ENCODE results near the gene TFF1.

TFF1 gene

DNA sequence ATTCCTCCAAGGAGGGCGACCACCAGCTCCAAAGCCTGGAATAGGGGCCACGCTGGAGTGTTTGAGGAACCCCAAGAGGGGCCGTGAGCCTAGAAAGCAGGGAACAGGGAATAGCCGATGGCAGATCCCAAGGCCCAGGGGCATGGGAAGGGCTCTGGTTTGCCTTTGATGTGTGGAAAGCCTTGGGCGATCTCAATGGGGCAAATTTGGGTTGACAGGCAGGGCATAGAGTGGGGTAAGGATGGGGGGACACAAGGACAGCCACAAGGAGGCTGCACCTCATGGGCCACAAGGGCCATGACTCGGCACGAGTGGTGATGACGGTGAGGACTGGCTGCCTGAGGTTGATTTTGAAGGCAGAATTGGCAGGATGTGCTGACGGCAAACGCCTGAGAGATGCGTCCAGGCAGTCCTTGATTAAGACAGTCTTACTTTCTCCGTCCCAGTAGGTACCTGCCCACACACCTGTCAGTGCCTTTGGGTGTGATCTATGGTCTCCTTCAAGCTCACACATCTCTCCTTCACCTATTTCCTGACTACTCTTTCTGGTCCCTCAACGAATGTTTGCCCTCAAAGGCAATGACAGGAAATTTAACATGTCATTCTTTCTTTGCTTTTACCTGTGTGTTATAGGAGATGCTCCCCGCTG lies 31.5 kb upstream of the TFF1 start:
- no peak for DNase-seq

DNA sequence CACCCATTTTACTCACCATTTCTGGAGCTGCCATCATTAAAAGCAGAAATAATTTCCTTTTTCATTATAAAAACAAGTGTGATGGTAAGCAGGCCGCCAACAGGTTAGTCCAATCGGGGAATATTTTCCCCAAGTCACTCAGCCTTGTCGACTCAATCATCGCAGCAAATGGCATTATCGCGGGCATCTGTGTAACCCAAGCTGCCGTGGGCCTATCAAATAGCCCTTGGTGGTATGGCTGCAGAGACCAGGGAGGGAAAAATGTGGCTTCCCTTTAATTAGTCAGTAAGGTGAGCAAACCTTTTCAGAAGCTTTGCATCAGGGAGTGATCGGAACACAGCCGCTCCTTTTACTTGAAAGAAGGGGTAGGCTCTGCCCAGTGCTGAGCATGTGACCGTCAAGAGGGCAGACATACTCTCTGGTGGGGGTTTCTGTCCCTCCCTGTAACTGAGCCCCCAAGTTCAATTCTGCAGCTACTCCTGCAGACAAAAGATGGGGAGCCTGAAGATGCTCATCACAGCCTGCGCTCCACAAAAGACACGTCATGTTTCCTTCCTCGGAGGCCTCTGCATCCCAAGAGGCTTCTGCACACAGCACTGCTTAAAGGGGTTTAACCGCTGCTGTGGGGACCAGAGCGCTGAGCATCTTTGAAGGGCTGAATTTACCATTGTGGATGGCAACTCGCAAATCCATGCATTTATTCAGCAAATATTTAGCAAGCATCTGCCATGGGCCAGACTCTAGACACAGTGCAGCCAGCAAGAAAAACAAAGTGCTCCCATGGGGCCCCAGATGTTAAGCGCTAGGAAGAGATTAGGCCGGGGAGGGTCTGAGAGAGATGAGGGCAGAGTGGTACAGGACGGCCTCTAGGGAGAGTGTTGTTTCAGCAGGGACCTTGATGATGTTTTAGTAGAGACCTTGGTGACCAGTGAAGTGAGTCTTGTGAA lies 30.7 kb upstream of the TFF1 start:
- DNase-seq, result no peak

DNA sequence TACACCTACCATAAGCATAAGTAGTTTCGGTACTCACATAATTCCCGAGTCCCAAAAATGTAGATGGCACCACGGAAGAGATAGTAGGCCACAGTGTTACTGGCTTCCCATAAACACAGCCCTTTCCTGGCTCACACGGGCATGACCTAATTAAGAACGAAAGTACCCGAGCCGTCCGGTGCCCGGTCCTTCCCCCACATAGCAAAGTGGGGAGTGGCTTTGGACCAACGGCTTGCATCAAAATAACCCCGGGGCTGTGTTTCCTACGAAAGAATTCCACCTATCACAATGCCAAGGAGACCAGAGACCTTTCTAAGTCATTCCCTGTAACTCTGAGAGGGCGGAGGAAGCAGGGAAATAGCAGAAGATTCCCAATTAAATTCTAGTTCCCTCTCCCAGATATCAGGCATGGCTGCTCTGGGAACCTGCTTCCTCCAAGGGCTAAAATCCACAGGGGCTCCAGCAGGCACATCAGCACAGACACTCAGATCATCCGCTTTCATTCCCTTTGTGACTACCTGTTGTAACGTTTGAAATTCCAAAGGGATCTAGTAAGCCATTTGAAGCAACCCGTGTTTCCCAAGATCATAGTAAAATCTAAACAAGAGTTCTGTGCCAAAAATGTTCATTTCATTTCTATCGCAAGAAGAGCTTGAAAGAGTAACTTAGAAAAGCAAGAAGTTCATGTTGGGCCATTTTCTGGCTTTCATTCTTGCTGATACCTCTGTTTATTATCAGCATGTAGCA lies 29.7 kb upstream of the TFF1 start, which contains the start of gene TMPRSS3:
TSS of gene TMPRSS3 (minus strand) at position 148 of the 747 bp plus-strand sequence. CDS start 635 bp downstream, outside the sequence.
- DNase-seq, result no peak

GRCh38 chr21:42395302-42395701 lies 29.0 kb upstream of the TFF1 start:
- DNase-seq, result no peak

DNA sequence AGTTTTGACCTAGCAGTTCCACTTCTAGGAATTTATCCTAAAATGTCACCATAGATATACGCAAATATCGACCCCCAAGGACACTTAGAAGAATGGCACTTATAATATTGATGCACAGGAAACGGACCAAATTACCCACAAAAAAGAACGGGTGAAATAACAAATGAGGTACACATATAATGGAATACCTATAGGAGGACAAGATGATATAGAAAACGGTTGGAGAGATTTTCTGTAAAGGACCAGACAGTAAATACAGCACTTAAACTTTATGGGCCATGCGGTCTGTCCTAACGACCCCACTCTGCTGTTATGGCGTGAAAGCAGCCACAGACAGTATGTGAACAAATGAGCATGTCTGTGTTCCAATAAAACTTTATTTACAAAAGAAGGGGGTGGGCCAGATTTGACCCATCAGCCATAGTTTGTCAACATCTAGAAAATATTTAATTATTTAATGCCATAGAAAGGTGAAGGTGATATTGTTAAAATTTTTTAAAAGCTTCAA lies 27.2 kb upstream of the TFF1 start:
- no peak for DNase-seq

DNA sequence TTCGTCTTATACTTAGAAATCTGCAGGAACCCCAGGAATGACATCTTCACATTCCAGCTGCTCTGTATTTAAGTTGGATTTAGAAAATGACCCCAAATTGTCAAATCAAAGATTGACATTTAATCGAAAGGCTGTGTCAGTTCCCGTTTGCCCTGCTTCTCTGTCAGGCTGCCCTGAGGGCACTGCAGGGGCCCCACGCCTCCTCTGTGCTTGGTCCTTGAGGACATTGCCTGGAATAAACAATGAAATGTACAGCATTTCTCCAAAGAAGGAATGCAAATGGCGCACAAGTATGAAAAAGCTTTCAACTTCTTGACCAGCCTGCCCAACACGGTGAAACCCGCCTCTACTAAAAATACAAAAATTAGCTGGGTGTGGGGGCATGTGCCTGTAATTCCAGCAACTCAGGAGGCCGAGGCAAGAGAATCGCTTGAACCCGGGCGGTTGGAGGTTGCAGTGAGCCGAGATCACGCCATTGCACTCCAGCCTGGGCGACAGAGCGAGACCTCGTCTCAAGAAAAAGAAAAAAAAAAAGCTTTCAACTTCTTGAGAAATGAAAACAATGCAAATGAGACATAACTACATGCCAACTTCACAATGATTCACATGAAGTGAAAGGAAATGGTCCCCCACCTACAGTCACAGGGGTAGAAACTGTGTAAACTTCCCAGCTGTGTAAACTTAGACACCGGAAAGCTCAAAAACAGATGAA lies 26.6 kb upstream of the TFF1 start:
- DNase-seq, result no peak

- no peak for DNase-seq
Measured at GRCh38 chr21:42391297-42391696, 25.0 kb upstream of the TFF1 start.

- no peak for DNase-seq
Measured at GRCh38 chr21:42390696-42391095, 24.4 kb upstream of the TFF1 start.

DNA sequence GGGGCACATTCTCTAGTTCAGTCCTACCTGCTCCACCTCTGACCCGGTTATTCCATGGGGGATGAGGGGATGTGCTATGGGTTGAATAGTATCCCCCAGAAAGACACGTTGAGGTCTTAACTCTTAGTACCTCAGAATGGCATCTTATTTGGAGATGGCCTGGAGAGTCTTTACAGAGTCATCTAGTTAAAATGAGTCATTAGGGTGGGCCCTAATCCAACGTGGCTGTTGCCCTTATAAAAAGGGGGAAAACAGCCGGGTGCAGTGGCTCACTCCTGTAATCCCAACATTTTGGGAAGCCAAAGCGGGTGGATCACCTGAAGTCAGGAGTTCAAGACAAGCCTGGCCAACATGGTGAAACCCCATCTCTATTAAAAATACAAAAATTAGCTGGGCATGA lies 23.9 kb upstream of the TFF1 start:
- no peak for DNase-seq

- DNase-seq, result no peak
Measured at GRCh38 chr21:42389449-42389835, 23.1 kb upstream of the TFF1 start.

DNA sequence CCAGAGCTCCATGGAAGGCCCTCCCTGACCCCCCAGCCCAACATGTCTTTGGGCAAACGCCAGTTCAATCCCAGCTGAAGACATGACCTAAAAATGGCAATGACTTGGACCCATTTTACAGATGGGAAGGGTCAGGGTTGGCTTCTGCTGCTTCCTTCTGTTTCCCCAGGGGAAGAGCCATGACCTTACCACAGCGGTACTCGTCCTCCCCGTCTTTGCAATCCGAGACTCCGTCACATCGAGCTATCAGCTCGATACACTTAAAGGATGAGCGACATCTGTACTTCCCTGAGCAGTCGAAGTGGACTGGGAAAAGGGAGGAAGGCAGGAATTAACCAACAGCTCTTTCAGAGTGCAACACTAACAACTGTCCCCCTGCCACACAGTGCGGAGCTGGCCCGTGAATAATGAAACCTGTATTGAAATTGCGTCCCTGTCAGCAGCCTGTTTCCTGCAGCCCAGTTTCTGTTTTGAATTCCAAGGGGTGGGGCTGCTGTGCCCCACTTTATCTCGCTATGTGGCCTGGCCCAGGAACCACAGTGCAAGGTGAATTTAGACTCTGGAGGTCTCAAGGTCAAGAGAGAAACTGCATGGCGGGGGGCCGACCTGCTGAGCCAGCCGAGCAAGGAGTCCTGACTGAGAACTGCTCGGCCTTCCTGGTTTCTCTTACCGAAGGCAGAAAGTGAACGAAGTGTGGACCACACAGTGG lies 22.6 kb upstream of the TFF1 start:
- no peak for DNase-seq

DNA sequence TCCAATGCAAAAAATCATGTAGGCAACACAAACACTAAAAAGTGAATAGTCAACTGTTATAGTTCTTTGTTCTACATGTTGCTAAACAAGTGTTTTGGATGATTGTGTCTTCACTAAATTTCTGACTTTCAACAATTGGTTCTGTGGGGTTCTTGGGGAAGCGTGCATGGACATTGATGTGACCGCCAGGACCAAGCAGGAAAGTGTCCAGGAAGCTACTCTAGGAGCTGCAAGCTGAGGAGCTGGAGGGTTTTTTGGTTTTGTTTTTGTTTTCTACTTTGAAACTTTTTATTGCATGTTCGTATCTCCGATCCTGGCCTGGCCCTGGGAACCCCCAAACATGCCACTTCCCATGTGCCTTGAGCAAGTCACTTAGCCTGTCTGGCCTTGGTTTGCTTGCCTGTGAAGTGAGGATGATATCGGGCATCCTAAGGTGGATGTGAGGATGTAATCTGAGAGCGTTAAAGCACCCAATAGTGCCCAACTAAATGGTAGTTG lies 21.6 kb upstream of the TFF1 start:
- no peak for DNase-seq

- DNase-seq, result no peak
Measured at GRCh38 chr21:42387164-42387563, 20.8 kb upstream of the TFF1 start.

- no peak for DNase-seq
Measured at GRCh38 chr21:42386034-42386591, 19.8 kb upstream of the TFF1 start.

DNA sequence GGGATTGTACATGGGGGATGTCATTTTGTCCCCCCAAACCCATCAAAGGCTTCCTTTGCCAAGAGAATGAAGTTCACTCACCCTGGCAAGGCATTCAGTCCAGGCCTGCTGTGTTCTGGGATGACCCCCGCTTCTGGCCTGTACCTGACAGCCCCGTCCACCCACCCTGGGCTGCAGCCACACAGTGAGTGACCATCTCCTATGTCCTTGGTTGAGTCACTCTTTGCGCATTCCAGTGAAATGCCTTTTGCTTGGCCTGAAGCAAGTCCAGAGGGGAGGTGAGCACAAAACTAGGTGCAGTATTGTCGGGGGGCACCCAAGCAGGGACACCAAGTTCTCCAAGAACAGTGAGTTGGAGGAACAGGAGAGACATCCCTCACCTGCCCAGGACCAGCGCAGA lies 19.3 kb upstream of the TFF1 start:
- no peak for DNase-seq

DNA sequence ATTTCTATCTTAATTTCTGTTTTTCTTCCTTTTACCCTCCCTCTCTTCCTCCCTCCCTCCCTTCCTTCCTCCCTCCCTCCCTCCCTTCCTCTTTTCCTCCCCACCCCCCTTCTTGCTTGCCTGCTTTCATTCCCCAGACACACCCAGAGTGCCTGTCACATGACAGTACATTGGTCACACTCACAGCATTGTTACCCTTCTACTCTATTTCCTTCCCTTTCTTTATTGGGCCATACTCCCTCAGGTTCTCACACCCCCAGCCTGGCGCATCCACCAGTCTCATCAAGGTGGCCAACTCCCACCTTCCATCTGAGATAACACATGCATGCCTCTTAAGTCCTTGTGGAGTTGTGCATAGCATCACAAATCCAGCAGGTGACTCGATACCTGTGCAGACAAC lies 18.7 kb upstream of the TFF1 start:
- DNase-seq, result no peak

- DNase-seq, result peak; percentile 62
Measured at GRCh38 chr21:42384156-42384945, 18.0 kb upstream of the TFF1 start.

- no peak for DNase-seq
Measured at GRCh38 chr21:42383331-42383730, 17.0 kb upstream of the TFF1 start.

DNA sequence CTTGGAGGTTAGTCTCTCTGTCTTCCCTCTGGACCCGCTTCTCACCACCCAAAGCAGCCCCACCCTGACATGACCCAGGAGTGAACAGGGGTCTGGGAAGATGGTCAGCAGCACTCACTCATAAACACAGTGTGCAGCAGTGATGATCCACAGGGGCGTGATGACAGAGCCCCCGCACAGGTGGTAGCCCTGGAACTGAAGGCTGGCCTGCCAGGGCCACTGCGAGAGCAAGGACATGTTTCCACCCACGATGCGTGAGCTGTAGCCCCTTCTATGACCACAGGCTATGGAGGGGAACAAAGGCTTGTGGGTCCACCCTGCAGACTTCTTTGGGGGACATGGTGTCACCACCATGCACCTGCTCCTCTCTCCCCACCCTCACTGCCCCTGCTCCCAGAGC lies 16.6 kb upstream of the TFF1 start:
- DNase-seq, result no peak

DNA sequence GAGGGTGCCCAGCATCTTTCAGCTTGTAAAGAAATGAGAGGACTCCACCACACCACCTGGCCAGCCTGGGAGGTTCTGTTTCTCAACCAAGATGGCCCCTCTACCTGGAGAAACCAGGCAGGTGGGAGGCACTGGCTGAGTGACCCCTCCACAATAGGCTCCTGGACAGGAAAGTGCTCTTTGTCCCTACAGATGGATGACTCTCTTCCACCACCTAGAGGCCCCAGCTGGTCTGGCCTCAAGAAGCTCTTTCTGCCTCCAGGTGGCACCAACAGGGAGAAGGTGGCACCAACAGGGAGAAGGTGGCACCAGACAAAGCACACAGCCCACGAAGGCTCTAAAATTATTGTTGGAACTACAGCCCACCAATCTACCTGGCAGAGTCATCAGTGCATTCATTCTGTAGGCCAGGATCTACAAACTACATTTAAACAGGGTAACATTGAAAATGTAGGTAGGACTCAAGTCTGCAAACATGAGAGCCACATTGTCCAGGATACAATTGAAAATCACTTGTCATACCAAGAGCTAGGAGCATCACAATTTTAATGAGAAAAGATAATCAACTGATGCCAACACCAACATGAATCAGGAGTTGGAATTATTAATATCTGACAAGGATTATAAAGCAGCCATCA lies 15.1 kb upstream of the TFF1 start:
- no peak for DNase-seq
